Glomerular endothelial cell (primary cell): ENCODE measurements around the gene ANKRD63. TPM values are rescaled to one million over a fixed set of nuclear protein-coding genes. Genes with fewer than 3 reads are reported as not detected.

ENCODE experiments used
- DNase-seq: peaks from one replicate; pipeline ENCODE4 v3.0.0-alpha.2; 2011; ENCODE audit warnings: low read depth, low spot score; ENCODE audit errors: extremely low read depth
- total RNA-seq: library from RNA; depleted of rRNA; stranded (reverse); fragments of >200 nt; gene quantifications from 2 replicates; pipeline ENCODE4 v1.2.3, GENCODE V29; 2015

ANKRD63 gene
- total RNA-seq, 1 donor from 2014 or later = 0.18 TPM

DNA sequence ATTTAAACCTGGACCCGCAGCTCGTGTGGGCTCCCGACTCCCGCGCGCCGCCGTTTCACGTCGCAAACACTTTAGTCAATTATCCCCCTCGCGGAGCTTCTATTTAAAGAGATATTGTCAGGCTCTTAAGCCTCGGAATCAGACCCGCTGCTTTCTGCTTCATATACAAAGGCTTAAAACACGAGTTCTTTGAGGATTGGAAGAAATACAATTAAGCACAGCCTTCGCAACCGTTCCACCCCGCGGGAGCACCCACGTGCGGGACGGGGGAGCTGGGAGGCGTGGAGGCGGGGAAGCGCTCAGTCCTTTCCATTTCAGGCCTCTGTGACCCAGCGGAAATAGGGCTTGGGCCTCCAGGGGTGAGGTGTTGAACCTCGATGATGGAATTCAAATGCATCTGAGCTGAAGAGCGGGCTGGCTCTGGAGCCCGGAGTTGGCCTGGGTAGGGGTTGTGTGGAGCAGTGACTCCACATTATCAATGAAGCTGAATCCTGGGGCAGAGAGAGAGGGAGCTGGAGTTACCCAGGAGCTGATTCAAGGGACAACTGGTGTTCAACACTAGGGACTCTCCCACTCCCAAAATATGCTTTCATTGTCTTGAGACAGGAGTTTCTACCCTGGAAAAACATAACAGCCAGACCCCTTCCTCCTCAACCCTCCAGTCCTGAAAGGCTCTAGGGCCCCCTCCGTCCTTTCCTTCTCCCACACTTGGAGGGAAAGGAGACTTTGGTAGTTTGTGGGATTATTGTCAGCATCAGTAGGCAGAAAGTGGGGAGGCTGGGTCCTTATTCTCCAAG lies 2.4 kb downstream of the ANKRD63 start:
- DNase-seq = no peak

DNA sequence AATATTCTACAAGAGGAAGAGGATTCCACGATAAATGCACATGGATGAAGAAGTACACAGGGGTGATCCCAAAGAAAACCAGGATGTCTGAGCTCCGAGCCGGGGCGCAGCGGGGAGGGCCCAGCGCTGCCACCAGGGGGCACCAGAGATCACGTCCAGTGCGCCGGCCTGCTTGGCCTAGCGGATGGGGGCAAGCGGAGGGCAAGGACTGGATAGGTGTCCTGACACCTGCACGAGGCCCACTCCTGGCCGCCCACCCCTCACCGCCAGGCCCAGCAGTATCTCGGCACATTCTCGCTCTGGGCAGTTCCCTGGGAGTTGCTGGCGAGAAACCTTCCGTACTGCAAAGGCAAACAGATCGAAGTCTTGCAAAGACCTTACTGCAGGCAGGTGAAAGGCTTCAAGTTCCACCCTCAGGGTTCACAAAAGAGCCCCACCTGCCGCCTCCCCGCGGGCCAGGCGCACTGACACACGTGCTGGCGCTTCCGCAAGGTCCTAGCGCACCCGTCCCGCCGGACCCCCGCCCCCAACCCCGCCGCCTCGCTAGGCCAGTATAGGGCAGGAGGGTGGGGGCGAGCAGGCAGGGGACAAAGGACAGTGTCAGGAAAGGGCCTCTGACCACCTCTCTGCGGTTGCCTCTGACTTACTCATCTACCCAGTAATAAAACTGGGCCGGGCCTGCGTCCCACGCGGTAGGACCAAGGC lies 3.3 kb downstream of the ANKRD63 start:
- no peak for DNase-seq

DNA sequence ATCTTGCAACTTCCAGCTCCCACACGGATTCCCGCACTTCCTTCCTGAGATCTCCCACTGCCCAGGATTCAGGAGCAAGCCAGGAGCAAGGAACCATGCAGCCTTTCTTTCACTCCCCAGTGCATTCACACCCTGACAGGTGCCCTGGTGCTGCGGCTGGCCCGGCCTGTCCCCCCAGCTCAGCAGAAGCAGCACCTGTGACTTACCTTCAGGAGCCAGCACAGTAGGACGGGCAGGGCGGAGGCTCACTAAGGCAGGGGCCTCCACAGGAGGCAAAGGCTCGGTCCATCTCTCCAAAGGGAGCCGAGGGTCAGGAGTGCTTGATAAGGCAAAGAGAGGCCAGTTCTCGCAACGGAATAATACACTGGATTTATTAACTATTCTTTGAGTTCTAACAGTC lies 4.8 kb downstream of the ANKRD63 start:
- DNase-seq = no peak

DNA sequence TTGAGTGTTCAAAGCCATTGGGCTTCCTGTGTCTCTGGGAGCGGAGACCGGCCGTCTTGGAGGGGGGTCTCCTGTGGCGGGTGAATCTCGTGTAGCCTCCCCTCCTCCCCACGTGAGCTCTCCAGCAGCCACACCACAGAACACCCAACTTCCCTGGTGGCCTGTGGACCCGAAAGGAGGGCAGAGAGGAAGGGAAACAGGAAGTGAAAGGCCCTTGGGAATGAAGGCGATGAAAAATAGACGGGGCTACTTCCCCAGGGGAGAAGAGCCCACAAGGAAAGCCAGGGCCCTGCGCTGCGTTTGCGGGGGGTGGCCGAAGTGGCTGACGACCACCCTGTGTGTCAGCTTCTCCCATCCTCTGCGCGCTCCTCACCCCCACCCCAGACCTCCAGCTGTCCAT lies 5.4 kb downstream of the ANKRD63 start:
- no peak for DNase-seq

DNA sequence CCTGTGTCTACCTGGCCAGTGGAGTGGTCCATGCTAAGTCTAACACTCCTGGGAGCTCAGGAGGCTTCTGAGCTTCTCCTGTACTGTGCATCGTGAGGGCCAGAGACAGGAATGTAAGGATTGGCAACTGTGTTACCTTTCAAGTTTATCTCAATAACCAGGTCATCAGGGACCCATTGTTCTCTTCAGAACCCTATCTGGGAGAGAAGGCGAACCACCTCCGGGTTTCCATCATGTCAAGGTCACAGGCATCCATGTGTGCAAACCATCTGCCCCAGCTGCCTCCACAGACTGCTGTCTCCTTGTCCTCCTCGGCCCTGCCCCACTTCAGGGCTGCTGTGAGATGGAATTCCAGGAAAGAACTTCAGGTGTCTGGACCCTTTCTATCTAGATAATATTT lies 5.9 kb downstream of the ANKRD63 start:
- no peak for DNase-seq

DNA sequence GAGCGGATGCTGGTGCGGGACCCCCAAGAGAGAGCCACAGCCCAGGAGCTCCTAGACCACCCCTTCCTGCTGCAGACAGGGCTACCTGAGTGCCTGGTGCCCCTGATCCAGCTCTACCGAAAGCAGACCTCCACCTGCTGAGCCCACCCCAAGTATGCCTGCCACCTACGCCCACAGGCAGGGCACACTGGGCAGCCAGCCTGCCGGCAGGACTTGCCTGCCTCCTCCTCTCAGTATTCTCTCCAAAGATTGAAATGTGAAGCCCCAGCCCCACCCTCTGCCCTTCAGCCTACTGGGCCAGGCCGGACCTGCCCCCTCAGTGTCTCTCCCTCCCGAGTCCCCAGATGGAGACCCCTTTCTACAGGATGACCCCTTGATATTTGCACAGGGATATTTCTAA lies 6.9 kb downstream of the ANKRD63 start:
- DNase-seq = no peak

DNA sequence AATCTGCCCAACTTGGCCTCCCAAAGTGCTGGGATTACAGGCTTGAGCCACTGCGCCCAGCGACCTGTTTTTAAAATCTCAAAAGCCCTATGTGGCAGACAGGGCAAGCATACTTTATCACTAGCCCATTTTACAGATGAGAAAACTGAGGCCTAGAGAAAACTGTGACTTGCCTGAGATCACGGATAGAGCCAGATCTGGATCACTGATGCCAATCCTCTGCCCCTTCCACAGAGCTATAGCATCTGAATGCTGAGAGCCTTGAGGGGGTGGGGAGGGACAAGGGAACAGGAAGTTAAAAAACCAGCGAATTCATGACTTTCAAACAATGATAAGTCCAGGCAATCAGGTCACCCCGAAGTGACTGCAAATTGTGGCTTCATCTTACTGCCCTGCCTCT lies 7.3 kb downstream of the ANKRD63 start:
- DNase-seq = no peak

DNA sequence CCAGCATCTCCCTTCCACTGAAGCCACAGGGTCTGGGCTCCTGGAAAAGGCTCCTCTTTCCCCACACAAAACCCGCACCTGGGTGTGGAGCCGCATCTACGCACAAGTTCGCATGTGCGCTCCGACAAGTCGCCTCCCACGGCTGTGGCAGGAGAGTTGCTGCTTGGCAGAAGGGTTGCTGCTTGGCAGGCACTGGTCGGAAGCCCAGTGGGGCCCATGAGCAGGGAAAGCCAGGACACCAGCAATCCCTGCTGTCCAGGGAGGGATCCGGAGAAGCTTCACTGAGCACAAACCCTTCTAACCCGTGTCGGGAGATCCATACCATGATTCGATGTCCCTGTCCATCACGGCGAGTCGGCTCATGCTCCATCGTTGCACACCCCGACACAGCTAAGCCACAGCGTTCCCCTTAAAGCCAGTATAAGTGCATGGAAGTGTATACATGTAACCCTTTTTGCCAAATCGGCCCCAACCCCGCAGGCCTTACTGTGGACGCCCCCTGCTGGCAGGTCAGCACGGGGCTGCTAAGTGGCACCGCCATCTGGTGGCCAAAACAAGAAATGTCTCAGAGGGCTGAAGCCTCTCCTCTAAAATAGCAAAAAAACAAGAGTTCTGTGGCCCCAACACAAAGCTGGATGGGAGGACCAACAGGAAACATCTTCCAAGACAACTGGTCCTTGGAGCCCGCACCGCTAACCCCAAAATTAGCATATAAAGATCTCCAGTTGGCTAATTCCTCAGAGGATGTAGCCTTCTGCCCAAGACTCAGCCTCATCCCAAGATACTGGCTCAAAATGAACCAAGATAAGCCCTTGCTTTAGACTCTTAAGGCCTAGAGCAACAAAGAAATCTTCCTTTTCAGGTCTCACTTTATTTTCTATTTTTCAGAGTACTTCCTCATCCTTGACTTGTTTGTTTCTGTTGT lies 8.3 kb downstream of the ANKRD63 start:
- peak; percentile 55 for DNase-seq

DNA sequence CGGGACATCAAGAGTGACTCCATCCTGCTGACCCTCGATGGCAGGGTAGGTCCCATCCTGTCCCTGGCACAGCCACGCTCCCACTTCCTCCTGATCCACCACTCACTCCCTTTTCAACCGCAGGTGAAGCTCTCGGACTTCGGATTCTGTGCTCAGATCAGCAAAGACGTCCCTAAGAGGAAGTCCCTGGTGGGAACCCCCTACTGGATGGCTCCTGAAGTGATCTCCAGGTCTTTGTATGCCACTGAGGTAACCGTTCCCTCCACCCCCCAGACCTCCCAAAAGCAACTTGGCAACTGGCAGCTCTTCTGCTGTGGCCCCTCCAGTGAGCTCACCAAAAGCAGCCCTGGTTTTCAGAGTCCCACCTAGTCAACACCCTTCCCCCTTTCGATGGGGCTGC lies 9.4 kb downstream of the ANKRD63 start:
- DNase-seq = no peak

DNA sequence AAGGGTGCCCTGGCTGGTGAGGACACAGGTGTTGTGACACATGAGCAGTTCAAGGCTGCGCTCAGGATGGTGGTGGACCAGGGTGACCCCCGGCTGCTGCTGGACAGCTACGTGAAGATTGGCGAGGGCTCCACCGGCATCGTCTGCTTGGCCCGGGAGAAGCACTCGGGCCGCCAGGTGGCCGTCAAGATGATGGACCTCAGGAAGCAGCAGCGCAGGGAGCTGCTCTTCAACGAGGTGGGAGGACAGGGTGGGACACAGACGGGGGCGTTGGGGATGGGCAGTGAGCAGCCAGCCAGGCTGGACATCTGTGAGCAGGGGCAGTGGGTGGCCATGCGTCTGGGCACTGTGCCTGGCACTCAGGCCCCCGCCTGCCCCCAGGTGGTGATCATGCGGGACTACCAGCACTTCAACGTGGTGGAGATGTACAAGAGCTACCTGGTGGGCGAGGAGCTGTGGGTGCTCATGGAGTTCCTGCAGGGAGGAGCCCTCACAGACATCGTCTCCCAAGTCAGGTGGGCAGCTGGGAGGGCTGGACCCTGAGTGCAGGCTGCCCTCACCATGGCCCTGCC lies 10.3 kb downstream of the ANKRD63 start:
- no peak for DNase-seq

DNA sequence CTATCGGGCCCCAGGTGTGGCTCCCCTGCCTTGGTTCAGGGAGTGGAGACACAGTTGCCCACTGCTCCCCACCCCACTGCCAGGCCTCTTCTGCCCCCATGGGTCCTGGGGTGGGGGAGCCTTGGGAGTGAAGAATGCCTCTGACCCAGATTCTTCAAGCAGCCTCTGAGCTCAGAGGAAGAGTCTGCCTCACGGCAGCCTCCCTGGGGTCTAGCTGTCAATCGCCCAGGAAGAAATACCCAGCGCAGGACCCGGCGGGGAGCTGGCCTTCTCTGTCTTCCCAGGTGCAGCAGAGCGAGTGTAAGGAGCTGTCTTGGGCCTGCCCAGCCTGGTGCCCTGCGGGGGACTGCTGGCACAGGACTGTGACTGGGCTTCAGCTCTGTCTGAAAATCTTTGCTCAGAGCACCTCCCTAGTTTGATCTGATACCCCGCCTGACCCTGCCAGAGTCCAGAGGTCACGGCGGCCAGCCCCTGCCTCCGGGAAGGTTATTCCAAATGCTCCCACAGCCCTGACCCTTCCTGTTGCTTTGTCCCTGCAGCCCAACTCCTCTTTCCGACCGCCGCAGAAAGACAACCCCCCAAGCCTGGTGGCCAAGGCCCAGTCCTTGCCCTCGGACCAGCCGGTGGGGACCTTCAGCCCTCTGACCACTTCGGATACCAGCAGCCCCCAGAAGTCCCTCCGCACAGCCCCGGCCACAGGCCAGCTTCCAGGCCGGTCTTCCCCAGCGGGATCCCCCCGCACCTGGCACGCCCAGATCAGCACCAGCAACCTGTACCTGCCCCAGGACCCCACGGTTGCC lies 11.0 kb downstream of the ANKRD63 start:
- no peak for DNase-seq

DNA sequence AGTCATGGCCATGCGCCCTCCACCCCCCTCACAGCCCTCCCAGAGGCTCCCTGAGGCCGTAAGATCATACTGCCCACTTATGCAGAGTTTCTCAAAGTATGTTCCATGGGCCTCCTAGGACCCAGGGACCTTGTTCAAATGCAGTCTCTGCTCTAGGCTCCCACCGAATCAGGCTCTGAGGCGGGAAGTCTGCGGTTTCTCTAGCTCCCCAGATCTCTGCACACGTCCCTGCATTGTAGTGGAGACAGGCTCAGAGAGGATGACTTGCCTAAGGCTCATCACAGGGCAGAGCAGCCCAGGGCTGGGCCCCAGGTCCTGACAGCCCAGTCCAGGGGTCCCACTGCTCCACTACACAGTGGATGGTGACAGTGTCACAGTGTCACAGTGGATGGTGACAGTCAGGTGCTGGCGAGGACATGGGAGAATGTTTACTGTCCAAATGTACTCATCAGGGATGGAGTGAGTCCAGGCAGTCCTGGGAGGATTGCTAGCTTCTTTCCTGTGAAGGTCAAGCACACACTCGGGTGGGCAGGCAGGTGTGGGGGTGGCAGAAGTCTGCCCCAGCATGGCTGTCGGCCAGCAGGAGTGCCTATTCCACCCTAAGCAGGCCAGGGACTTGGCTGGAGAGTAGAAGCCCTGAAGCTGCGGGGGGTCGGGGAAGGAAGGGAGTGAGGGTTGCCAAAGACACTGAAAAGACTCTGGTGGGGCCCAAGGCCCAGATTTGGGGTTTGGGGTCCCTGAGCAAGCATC lies 12.4 kb downstream of the ANKRD63 start:
- DNase-seq = no peak

DNA sequence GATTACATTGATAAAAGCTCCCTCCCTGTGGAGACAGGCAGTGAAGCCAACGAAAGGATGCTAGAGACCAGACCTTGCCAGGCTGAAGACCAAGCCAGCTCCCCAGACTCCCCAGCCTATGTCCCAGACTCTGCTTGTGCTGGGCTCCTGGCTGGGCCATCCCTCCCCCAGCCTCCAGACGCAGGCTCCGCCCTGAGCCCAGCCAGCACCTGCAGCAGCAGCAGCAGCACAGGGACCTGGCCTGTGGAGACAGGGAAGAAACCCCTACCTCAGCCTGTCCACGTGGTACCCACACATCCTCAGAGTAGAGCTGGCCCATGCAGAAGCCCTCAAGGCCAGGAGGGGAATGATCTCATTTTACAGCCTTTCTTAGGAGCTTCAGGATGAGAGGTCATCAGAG lies 13.3 kb downstream of the ANKRD63 start:
- no peak for DNase-seq

DNA sequence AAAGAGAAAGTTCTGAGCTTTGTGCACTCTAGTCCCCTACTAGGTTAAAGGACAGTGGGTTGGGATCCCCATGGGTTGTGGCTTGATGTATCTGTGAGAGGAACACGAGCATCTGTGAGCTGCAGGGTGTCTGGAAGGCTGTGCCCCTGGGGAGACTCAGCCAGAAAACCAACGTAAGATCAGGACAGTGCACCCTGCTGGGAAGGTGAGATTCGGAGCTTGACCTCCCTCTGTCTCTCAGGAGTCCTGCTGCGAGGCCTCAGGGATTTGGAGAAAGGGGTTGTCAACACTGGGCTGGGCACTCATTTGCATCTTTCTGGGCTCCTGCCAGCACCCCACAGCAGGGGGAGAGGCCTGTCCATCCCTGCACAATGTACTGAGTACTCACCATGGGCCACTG lies 15.2 kb downstream of the ANKRD63 start:
- no peak for DNase-seq

DNA sequence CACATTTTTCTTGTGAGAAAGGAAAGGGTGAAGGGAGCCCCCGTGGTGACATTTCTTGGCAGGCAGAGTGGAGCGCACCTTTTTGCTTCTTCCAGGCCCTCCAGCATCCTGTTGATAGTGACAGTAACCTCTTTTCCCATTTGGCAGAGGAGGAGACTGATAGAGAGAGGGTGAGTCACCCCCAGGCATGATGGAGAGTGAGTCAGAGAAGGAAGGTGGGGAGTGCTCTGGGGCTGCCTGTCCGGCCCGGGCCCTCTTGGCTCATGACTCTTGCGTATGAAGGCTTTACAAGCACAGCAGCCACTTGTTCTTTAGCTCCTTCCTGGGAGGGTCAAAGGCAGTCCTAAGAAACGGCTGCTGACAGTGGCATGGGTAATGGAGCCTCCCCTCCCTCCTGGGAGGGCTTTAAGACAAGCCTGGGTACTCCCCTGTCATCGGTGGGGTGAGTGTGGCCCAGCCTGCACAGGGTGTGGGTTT lies 16.0 kb downstream of the ANKRD63 start:
- DNase-seq = peak; percentile 51

DNA sequence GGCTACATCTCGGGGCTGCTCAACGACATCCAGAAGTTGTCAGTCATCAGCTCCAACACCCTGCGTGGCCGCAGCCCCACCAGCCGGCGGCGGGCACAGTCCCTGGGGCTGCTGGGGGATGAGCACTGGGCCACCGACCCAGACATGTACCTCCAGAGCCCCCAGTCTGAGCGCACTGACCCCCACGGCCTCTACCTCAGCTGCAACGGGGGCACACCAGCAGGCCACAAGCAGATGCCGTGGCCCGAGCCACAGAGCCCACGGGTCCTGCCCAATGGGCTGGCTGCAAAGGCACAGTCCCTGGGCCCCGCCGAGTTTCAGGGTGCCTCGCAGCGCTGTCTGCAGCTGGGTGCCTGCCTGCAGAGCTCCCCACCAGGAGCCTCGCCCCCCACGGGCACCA lies 17.0 kb downstream of the ANKRD63 start:
- no peak for DNase-seq

DNA sequence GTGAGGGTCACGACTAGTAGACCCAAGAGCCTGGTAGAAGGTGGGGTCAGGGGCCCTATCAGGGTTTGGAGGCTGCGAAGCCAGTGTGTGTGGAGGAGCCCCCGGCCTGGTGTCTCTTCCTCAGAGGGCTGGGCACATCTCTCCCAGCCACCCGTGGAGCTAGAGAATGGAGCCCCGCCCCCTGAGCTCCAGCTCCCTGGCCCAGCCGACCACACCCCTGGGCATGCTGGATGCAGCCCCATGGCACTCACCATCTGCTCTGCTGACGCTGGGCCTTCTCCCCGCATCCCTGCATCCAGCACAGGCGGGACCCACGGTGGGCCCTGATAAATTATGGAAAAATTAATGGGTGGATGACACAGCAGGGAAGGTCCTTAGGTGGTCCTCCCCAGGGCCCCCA lies 17.5 kb downstream of the ANKRD63 start:
- DNase-seq = no peak

DNA sequence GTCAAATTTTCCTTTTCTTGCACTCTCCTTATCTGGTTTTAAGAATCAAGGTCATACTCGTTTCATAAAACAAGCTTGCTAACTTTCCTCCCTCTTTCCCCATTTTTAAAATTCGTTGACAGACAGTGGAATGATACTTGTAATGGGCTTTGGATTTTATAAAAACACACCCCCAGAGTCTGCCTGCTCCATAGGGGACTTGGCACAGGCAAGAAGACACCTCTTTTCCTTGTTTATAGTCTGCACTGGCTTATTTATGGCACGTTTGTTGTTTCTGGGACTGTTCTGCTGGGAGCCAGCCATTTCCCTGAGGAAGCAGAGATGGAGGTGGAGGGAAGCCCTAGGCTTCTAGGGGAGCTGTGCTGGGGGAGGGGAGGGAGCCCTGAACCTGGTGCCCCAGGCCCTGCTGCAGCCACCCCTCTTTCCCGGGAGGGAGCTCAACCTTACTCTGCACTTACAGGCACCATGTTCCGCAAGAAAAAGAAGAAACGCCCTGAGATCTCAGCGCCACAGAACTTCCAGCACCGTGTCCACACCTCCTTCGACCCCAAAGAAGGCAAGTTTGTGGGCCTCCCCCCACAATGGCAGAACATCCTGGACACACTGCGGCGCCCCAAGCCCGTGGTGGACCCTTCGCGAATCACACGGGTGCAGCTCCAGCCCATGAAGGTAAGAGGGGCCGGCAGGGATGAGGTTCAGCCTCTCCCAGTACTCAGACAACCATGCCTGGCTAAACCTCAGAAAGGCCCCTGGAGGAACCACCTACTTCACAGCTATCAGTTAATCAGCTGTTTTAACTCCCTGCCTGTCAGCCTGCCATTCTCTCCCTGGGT lies 18.3 kb downstream of the ANKRD63 start:
- no peak for DNase-seq
